Neural cell (in vitro differentiated cells): Measurements from ENCODE around the gene MAEA. TPM values are rescaled to one million over a fixed set of nuclear protein-coding genes. Genes with fewer than 3 reads are reported as not detected.
A peak's percentile ranks its signal among the peaks of the same experiment; 100 is the strongest.

ENCODE experiments used
- H2AFZ ChIP-seq: fragments of 200-600, 300-800 bp; sonication (generic), shearing (Covaris generic); 2 replicates; pipeline ENCODE4 v1.6.0; 2014; ENCODE audit warnings: low read depth, mild to moderate bottlenecking, antibody characterized with exemption, low read length, moderate library complexity
- H3F3A ChIP-seq: fragments of 200-600 bp; shearing (Covaris generic); 2 replicates; pipeline ENCODE4 v1.6.1; 2016; ENCODE audit warnings: mild to moderate bottlenecking, moderate library complexity, mixed read lengths, antibody characterized with exemption, low read length; ENCODE audit not compliant: insufficient read depth, poor library complexity, severe bottlenecking
- H3K27ac ChIP-seq: fragments of 200-600, 300-800 bp; sonication (generic), shearing (Covaris generic); 2 replicates; pipeline ENCODE4 v1.5.1; 2014; ENCODE audit warnings: mild to moderate bottlenecking, low read length, moderate library complexity
- H3K27me3 ChIP-seq: fragments of 300-800, 200-600 bp; sonication (generic), shearing (Covaris generic); 2 replicates; pipeline ENCODE4 v1.6.0; 2014; ENCODE audit warnings: mild to moderate bottlenecking, low read depth, low read length, moderate library complexity; ENCODE audit not compliant: insufficient read depth
- H3K36me3 ChIP-seq: fragments of 300-800, 200-600 bp; sonication (generic), shearing (Covaris generic); 2 replicates; pipeline ENCODE4 v1.5.1; 2014; ENCODE audit warnings: mild to moderate bottlenecking, antibody characterized with exemption, low read length, moderate library complexity; ENCODE audit not compliant: insufficient read depth
- H3K4me2 ChIP-seq: fragments of 300-800, 200-600 bp; sonication (generic), shearing (Covaris generic); 2 replicates; pipeline ENCODE4 v1.6.0; 2014; ENCODE audit warnings: mild to moderate bottlenecking, low read length
- H3K4me3 ChIP-seq: fragments of 300-800, 200-600 bp; sonication (generic), shearing (Covaris generic); 2 replicates; pipeline ENCODE4 v1.5.1; 2014; ENCODE audit warnings: mild to moderate bottlenecking, low read length, moderate library complexity
- H3K79me2 ChIP-seq: fragments of 200-600 bp; shearing (Covaris generic); replicated peaks from 2 replicates; pipeline ENCODE4 v1.6.0; 2014; ENCODE audit warnings: mild to moderate bottlenecking, low read length, moderate library complexity; ENCODE audit not compliant: insufficient read depth
- H3K9ac ChIP-seq: fragments of 300-800, 200-600 bp; sonication (generic), shearing (Covaris generic); 2 replicates; pipeline ENCODE4 v1.6.1; 2016; ENCODE audit warnings: mild to moderate bottlenecking, low read length, mixed read lengths
- H3K9me2 ChIP-seq: fragments of 200-600 bp; shearing (Covaris generic); 2 replicates; pipeline ENCODE4 v1.6.1; 2016; ENCODE audit warnings: mild to moderate bottlenecking, low read length, mixed read lengths; ENCODE audit not compliant: insufficient read depth
- H3K9me3 ChIP-seq: fragments of 200-600, 300-800 bp; sonication (generic), shearing (Covaris generic); 2 replicates; pipeline ENCODE4 v1.6.1; 2016; ENCODE audit warnings: mild to moderate bottlenecking, mixed run types, low read length, moderate library complexity, mixed read lengths
- H4K20me1 ChIP-seq: fragments of 200-600 bp; shearing (Covaris generic); 2 replicates; pipeline ENCODE4 v1.6.1; 2016; ENCODE audit warnings: mild to moderate bottlenecking, mixed run types; ENCODE audit not compliant: insufficient read depth
- EP300 ChIP-seq: fragments of 450-650 bp; conservative IDR thresholded peaks from 2 replicates; pipeline ENCODE4 v1.6.1; 2014; ENCODE audit warnings: antibody characterized with exemption, mild to moderate bottlenecking, moderate library complexity; ENCODE audit not compliant: poor library complexity, severe bottlenecking
- EZH2 ChIP-seq: fragments of 200-600, 300-800 bp; shearing (Covaris generic), sonication (generic); IDR thresholded peaks from 2 replicates; pipeline ENCODE4 v1.6.1; 2014; ENCODE audit warnings: antibody characterized with exemption, low read length, borderline replicate concordance, mild to moderate bottlenecking; ENCODE audit not compliant: insufficient read depth, poor library complexity, severe bottlenecking
- MXI1 ChIP-seq: fragments of 450-650 bp; conservative IDR thresholded peaks from 2 replicates; pipeline ENCODE4 v1.6.1; 2014; ENCODE audit warnings: antibody characterized with exemption, mild to moderate bottlenecking; ENCODE audit not compliant: poor library complexity, severe bottlenecking
- POLR2AphosphoS5 ChIP-seq: IDR thresholded peaks from 2 replicates; pipeline ENCODE4 v1.6.1; 2012
- RAD21 ChIP-seq: fragments of 450-650 bp; conservative IDR thresholded peaks from 2 replicates; pipeline ENCODE4 v1.6.1; 2014; ENCODE audit warnings: antibody characterized with exemption, mild to moderate bottlenecking, moderate library complexity
- REST ChIP-seq: IDR thresholded peaks from 2 replicates; pipeline ENCODE4 v1.6.1; 2012; ENCODE audit warnings: borderline replicate concordance
- SMC3 ChIP-seq: fragments of 450-650 bp; conservative IDR thresholded peaks from 2 replicates; pipeline ENCODE4 v1.6.1; 2014; ENCODE audit warnings: antibody characterized with exemption, mild to moderate bottlenecking, moderate library complexity; ENCODE audit not compliant: poor library complexity
- TAF1 ChIP-seq: IDR thresholded peaks from 2 replicates; pipeline ENCODE4 v1.6.1; 2012; ENCODE audit warnings: low read depth
- polyA plus RNA-seq: library from polyadenylated mRNA; depleted of rRNA; stranded (reverse); fragments of >200 nt; gene quantifications from 2 replicates; pipeline ENCODE4 v1.2.3, GENCODE V29; 2014
- TF ChIP-seq, protein P1 (sequence below): fragments of 450-650 bp; IDR thresholded peaks from 2 replicates; pipeline ENCODE4 v1.5.1; 2014; ENCODE audit warnings: antibody characterized with exemption, mild to moderate bottlenecking, moderate library complexity; ENCODE audit not compliant: poor library complexity, severe bottlenecking

MAEA gene
- polyA plus RNA-seq, 1 donor from 2014 or later: 106 TPM

DNA sequence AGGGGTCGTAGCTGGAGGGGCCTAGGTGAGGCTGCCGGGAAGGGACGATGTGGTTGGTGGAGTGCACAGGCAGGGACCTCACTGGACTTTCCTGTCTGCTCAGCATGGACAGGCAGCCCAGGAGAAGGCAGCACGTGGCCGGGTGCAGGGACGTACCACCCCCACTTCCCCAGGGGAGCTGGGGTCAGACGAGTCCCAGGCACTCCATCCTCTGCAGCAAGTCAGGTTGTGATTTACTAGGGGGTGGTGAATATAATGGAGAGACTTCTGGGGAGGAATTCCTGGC, 39.2 kb upstream of the MAEA start:
- H3K4me3 ChIP-seq: peak overlapping the region; percentile 82
- H3K9me3 ChIP-seq: peaks cover 6% of the 10 kb centered on the region
- H3F3A ChIP-seq: peaks cover 7% of the 10 kb centered on the region
- H3K4me2 ChIP-seq: no peak overlapping the region
- H3K27me3 ChIP-seq: no peaks in the 10 kb centered on the region
- H4K20me1 ChIP-seq: peaks cover 9% of the 10 kb centered on the region
- H3K9ac ChIP-seq: no peak overlapping the region
- H2AFZ ChIP-seq: no peak overlapping the region
- no peak for TF ChIP-seq SMC3
- TF ChIP-seq EZH2: no peak
- no peak for TF ChIP-seq RAD21
- TF ChIP-seq, protein P1, sequence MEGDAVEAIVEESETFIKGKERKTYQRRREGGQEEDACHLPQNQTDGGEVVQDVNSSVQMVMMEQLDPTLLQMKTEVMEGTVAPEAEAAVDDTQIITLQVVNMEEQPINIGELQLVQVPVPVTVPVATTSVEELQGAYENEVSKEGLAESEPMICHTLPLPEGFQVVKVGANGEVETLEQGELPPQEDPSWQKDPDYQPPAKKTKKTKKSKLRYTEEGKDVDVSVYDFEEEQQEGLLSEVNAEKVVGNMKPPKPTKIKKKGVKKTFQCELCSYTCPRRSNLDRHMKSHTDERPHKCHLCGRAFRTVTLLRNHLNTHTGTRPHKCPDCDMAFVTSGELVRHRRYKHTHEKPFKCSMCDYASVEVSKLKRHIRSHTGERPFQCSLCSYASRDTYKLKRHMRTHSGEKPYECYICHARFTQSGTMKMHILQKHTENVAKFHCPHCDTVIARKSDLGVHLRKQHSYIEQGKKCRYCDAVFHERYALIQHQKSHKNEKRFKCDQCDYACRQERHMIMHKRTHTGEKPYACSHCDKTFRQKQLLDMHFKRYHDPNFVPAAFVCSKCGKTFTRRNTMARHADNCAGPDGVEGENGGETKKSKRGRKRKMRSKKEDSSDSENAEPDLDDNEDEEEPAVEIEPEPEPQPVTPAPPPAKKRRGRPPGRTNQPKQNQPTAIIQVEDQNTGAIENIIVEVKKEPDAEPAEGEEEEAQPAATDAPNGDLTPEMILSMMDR: no peak
- TF ChIP-seq REST: no peak
- no peak for TF ChIP-seq MXI1
- TF ChIP-seq POLR2AphosphoS5: no peak
- TF ChIP-seq TAF1: no peak
- no peak for TF ChIP-seq EP300
- H3K9me2 ChIP-seq: no peaks in the 10 kb centered on the region
- H3K27ac ChIP-seq: peak overlapping the region; percentile 90
- peaks cover 6% of the 10 kb centered on the region for H3K36me3 ChIP-seq
- H3K79me2 ChIP-seq: peaks cover 22% of the 10 kb centered on the region

DNA sequence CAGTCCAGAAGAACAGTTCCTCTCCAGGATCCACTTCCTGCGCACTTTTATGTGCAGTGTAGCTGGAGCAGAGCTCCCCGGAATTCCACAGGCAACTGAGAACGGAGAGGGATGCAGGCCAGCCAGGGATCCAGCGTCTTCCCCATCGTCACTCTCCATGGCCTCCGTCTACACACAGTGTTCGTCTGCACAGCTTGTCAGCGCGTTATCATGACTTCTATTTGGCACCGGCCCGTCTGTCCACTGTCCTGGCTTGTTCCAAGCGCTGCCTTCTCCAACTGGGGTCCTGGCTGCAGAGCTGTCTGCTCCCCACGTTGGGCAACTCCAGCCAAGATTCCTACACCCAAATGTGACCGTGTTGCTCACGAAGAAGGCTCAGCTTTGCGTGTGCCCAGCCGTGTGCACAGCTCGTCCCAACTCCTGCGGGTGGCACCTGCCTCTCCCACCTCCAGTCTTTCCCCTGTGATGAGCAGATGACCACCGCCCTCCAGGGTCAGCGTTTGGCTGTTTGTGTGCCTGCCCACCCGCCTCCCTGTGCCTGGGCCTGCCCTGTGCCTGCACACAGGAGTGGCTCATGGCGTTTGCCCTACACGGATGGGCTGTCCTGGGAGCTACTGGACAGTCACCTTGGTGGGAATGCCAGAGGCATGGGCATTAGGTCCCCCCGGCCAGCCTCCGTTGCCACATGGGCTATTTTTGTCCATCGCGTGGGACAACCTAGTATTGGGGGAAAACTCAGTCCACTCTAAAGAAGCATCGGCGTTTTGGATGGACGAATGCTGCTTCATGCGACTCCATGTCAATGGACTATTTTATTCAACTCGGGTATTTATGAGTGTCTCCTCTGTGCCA, 38.5 kb upstream of the MAEA start:
- peaks cover 7% of the 10 kb centered on the region for H3F3A ChIP-seq
- H3K9ac ChIP-seq: no peak overlapping the region
- H3K4me2 ChIP-seq: no peak overlapping the region
- H3K9me3 ChIP-seq: peaks cover 6% of the 10 kb centered on the region
- no peak overlapping the region for H2AFZ ChIP-seq
- peaks cover 4% of the 10 kb centered on the region for H4K20me1 ChIP-seq
- H3K9me2 ChIP-seq: no peaks in the 10 kb centered on the region
- no peaks in the 10 kb centered on the region for H3K27me3 ChIP-seq
- peak overlapping the region; percentile 82 for H3K4me3 ChIP-seq
- peaks cover 15% of the 10 kb centered on the region for H3K79me2 ChIP-seq
- TF ChIP-seq TAF1 (no peak), MXI1 (no peak), EP300 (no peak)
- H3K27ac ChIP-seq: no peak overlapping the region
- peaks cover 6% of the 10 kb centered on the region for H3K36me3 ChIP-seq
